GM11168 (cell line): ENCODE measurements around the gene MSI2.

Experiments used
- in situ Hi-C: fragments of 300-500 bp; cut with MboI; formaldehyde crosslinking; loops from one replicate; pipeline ENCODE4 v1.12.0; 2022; ENCODE audit warnings: low sequenced_read_pairs; ENCODE audit not compliant: unreplicated experiment

The MSI2 gene

GRCh38 chr17:57574040-57574513 lies 317.8 kb downstream of the MSI2 start:
- in situ Hi-C loops: no loop called here

GRCh38 chr17:57576744-57577143 lies 320.4 kb downstream of the MSI2 start:
- in situ Hi-C loops: no loop called here

- in situ Hi-C loops: no loop called here
Observed at GRCh38 chr17:57577751-57578607, 321.7 kb downstream of the MSI2 start.

- in situ Hi-C loops: no loop called here
Observed at GRCh38 chr17:57578608-57579225, 322.4 kb downstream of the MSI2 start.

DNA sequence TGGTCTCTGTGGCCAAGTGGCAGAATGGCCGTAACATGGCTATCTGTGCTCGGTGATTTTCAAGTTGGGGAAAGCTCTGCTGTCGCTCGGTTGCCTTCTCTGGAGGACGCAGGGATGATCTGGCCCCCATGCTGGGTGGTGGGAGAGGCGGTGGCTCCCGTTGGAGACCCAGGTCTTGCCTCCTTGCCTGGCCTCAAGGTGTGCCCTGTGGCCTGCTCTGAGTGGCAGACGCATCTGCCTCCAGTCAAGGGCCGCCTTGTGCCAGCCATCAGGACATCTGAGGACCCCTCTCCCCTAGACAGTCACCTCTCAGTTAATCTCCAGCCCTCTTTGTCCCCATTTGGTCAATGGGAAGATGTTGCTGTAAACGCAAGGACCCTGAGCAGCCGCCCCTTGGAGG lies 322.9 kb downstream of the MSI2 start:
- in situ Hi-C loops: no loop called here

DNA sequence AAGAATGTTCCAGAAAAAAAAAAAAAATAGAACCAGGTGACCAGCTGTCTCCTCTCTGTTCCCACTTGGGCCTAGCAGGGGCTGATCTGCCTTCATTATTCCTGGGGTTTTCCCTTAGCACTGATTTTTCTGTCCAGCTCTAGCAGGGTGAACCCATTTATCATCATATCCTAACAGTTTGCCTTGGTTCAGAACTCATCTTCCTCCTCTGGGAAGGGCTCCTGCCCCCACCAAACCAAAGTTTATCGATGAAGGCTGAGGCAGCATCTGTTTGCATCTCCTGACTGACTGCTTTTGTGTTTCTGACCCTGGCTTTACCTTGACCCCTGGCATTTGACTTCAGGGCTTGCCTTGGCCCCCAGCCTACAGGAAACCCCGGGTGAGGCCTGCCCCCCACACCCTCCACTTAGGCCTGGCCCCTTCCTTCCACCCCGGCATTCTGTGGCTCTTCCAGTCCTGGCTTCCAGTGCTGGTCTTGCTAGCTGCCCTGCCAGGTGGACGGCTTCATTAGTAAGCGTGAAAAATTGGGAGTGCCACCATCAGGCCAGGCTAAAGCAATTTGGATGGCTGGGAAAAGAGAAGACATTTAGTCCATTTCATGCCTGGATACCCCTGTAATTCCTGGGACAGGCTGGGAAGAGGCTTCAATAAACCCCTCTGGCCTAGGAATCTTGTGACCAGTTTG lies 323.9 kb downstream of the MSI2 start:
- in situ Hi-C loops: no loop called here

DNA sequence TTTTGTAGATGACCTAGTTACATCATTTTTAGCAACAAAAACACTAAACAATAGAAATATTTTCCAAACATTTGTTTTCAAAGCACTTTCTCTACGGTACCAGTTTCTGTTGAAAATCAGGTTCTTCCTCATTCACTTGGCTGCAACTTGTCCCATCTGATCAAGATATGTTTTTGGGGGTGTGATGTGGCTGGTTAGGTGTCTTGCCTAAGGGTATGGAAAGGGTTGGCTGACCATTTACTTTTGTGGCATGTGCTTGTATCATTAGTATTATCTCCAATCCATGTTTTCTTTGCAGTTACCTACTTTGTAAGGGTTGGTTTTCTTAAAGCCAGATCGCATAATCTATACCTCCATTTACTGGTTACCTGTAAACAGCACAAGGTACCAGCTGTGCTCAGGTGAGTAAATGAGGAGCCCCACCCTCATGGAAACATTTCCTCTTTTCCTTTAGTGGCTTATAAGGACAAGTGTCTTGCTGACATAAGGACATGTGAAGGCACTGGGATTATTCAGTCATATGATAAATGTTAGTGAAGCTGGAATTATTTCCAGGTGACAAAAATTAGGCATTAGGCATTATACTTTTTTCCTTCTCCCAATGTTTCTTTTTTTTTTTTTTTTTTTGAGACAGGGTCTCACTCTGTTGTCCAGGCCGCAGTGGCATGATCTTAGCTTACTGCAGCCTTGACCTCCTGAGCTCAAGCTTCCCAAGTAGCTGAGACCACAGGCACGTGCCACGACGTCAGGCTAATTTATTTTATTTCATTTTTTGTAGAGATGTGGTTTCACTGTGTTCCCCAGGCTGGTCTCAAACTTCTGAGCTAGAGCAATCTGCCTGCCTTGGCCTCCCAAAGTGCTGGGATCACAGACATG lies 326.8 kb downstream of the MSI2 start:
- in situ Hi-C loops: no loop called here

DNA sequence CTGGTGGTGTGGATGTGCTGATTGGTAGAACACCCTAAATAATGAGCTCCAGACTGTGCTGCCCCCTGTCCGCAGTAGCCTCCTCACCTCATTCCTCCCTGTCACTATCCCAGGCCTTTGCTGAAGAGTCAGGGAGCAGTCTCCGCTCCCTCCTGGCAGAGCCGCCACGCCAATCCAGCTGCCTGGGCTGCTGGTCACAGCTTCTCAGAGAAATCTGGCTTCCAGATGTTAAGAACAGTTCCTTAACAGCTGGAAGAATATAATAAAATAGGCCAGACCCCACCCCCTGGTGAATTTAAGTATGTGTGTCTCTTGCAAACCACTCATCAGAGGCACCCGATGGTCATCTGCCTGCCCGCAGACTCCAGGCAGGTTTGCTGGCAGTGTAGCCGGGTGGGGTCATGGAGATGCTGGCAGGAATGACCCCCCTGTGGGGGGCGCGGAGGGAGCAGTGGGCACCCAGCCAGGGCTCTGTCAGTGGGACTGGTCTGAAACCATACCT lies 327.8 kb downstream of the MSI2 start:
- in situ Hi-C loops: no loop called here

DNA sequence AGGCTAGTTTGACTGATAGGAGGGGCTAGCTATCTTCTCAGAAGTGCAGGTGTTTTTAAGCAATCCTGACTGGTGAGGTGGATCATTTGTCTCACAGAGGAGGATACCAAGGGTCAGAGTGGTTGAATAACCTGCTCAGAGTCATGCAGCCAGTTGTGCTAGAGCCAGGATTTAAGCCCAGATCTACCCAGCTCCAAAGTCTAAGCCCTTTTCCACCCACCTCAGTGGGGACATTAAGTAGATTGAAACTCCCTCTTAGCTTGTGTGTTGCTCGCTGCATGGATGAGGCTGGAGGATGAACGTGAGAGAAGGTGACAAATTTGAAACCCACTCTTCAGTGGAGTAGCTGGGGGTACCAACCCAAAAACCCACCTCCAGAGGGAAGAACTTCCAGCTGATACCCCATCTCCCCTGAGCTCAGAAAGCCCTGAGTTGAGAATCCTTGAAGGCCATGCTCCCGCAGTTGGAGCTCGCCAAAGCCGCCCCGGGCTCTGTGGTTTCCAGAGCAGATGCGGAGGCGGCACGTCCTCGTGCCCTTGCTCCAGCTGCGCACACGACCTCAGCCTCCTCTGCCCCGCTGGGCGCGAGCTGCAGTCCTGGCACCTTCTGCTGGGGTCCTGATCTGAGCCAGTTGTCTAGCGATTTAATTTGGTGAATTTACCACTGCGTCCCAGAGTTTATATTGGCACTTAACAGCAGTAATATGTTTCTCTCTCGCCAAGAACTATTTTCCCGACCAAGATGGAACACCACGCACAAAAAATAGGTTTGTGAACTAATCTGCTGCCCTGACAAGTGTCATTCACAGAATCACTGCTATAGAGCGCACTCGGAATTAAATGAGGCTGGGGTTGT lies 329.2 kb downstream of the MSI2 start:
- in situ Hi-C loops: no loop called here

DNA sequence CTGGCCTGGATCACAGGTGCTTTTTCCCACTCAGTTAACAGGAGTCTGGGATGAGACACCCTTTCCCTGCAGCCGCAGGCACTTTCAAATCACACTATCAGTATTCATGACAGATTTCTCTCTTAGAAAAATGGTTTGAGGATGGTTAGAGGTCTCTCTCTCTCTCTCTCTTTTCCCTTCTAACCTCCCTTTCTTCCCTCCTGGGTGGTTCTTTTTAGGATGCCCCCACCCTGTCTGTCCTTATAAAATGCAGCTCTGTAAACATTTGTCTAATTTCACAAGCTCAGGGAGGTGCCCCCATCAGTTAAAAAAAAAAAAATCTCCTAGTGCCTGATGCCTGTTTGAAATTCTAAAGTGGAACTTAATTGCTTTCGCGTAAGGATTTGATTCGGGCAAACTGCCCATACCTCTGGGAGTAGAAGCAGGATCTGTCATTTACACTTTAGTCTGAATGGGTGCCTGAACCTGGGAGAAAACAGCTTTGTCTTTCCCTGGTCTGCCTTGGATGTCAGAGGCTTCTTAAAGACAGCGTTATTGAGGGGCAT lies 329.9 kb downstream of the MSI2 start:
- in situ Hi-C loops: no loop called here

DNA sequence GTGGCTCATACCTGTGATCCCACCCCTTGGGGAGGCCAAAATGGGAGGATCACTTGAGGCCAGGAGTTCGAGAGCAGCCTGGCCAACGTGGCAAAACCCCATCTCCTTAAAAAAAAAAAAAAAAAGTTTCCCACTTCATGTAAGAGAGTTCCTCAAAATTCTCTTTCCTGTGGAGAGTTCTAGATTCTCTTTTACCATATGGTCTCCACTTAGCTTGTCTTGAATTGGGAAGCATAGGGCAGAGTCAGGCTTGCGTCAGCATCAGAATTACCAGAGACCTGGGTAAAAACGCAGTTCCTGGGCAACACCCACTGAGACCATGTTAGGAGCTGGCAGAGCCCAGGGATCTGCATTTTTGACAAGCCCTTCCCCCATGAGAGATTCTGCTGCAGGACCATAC lies 330.4 kb downstream of the MSI2 start:
- in situ Hi-C loops: no loop called here

DNA sequence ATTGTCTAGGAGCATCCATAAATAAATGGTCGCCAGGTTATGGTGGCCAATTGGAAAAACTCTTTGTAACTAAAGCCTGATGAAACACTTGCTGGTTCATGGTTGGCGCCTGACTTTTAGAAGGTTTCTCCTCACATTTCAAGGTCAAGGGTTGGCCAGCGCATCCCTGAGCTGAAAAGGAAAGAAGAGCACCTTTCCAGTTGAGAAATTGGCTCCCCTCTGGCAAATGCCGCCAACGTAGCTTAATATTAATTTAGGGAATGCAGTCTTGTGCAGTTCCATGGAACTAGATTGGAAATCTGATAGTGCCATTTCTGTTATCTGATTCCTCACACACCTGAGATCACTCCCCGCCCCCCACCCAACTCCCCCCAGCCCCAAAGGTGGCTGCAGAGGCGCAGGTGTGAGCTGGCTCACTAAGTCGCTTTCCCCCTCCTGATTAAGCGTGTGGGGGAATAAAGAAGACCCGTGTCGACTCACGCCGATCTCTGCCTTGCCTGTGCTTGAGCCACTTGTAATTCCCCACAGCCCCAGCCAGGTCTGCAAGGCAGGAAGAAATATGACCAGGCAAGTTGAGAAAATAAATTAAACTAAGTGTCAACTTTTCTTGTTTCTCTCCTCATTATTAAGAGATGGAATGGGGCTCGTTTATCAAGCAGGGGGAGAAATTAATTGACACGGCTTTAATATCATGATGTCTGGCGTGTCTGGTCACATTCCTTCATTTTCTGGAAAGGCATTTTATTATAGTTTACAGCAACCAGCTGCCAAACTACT lies 331.1 kb downstream of the MSI2 start:
- in situ Hi-C loops: no loop called here

GRCh38 chr17:57588086-57588485 lies 331.8 kb downstream of the MSI2 start:
- in situ Hi-C loops: no loop called here

- in situ Hi-C loops: no loop called here
Observed at GRCh38 chr17:57589151-57590034, 333.1 kb downstream of the MSI2 start.

DNA sequence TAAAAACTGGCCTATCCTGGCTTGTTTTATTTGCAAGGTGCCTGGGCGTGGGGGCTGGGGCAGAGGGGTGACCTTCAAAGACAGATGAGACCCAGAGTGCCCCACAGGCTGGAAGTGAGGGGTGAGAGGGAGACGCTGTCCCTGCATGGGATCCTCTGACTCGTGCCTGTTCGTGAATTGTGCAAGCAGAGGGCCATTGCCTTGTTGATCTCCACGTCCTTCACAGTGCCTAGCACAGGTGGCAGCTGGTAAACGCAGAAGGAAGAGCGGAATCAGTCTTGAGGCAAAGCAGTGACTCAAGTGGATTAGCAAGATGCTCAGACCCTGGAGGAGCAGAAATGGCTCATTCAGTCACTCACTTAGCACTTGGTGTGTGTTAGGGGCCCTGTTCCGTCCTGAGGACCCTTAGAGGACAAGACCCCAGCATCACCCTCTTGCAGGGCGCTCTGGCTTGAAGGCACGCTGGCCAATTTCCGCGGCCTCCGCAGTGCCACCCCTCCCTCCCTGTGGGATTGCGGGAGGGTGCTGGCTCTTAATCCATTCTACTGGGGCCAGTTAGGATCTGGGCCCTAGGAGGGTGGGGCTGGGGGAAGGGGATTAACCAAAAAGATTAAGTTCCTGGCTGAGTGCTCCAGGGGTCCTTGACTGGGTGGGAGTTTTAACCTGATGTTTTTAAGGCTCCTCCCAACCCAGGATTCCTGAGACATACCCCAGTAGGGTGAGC lies 337.6 kb downstream of the MSI2 start:
- in situ Hi-C loops: no loop called here

DNA sequence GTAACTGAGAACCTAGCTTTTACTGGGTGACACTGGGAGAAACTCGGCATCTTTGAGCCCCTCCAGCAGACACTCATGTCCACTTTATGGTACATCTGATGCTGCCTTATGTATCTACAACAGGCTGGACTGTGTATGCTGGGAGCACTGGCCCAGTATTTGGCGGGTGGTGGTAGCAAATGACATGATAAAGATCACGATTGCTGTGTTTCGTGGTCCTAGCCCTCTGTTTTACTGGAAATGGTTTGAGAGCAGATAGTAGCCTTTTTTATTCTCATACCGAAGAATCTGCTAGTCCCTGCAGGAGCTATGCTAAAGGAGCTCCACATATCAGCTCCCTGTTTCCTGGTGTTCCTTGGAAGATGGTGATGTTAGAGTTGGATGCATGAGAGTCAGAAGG lies 338.4 kb downstream of the MSI2 start:
- in situ Hi-C loops: no loop called here

- in situ Hi-C loops: no loop called here
Observed at GRCh38 chr17:57595426-57595825, 339.1 kb downstream of the MSI2 start.
